ENCODE data around the gene ALDH1A1.

Gene ALDH1A1

GRCh38 chr9:72858089-72858912 lies 94.6 kb downstream of the ALDH1A1 start:
- ChIA-PET CTCF (interaction anchor here (0.6 to 3.3 kb wide), 31 partner anchors 9 to 1280 kb away, joined by 3 to 68 read pairs (median 4); no protein-coding TSS in a partner anchor), POLR2A (interaction anchor here (1.0 kb wide), 1 partner anchor 11 kb away, joined by 3 read pairs; no protein-coding TSS in a partner anchor)
- no peak for TF ChIP-seq ZNF132 (tag by site-specific recombination; IDR thresholded peaks at IDR 0.05; ENCODE audit: borderline replicate concordance)
- no peak for TF ChIP-seq ZNF704 (tag by site-specific recombination; IDR thresholded peaks at IDR 0.05)
- TF ChIP-seq FEZF1 (tag by site-specific recombination; IDR thresholded peaks at IDR 0.05), result no peak
- TF ChIP-seq MYNN (tag by site-specific recombination; IDR thresholded peaks at IDR 0.05; ENCODE audit: borderline replicate concordance), result no peak
- TF ChIP-seq ZNF184 (tag by site-specific recombination; IDR thresholded peaks at IDR 0.05), result no peak
- TF ChIP-seq ZNF777 (tag by site-specific recombination; IDR thresholded peaks at IDR 0.05; ENCODE audit: borderline replicate concordance), result no peak
- no peak for TF ChIP-seq ZNF433 (tag by site-specific recombination; IDR thresholded peaks at IDR 0.05; ENCODE audit: low read depth)
- TF ChIP-seq ZNF521 (tag by site-specific recombination; IDR thresholded peaks at IDR 0.05), result no peak
- TF ChIP-seq ZNF391 (tag by site-specific recombination; IDR thresholded peaks at IDR 0.05; ENCODE audit: borderline replicate concordance, low read depth), result no peak
- no peak for TF ChIP-seq ZNF785 (tag by site-specific recombination; IDR thresholded peaks at IDR 0.05)
- no peak for TF ChIP-seq ZNF558 (tag by site-specific recombination; IDR thresholded peaks at IDR 0.05)
- TF ChIP-seq ZNF280D (tag by site-specific recombination; IDR thresholded peaks at IDR 0.05), result no peak
- no peak for TF ChIP-seq ZFP3 (tag by site-specific recombination; IDR thresholded peaks at IDR 0.05; ENCODE audit: low read depth)
- TF ChIP-seq ZNF658 (tag by site-specific recombination; IDR thresholded peaks at IDR 0.05), result no peak
- no peak for TF ChIP-seq ZIC2 (tag by site-specific recombination; IDR thresholded peaks at IDR 0.05)

DNA sequence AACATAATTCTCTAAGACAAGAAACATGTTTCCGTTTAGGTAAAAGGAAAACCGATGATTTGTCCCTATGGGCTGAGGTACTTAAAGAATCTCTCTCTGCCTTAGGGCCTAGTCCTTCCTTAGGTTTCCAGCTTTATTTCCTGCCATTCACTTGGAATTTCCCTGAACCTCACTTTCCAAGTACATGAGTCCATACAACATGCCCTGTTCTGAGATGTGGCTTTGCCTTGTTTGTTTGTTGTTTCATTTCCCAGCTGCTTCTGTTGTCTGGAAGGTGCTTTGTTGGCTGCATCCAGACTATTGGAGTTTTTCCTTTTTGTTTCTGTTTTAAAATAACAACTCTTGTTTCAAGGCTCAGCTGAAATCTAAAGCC lies 95.2 kb downstream of the ALDH1A1 start:
- H3K27ac ChIP-seq (ENCODE audit: extremely low read depth, low read depth, low read length), result no peak overlapping the region
- no peaks in the 10 kb centered on the region for H3K9me3 ChIP-seq (ENCODE audit: control insufficient read depth, insufficient read depth, low read depth, low read length)
- H3K4me1 ChIP-seq (ENCODE audit: control insufficient read depth, insufficient read depth, low read length), result no peaks in the 10 kb centered on the region
- H3K4me3 ChIP-seq (ENCODE audit: low read depth, low read length), result no peak overlapping the region
- ChIA-PET CTCF (interaction anchor here (0.6 to 3.3 kb wide), 49 partner anchors 9 to 1821 kb away, joined by 3 to 68 read pairs (median 4); no protein-coding TSS in a partner anchor), POLR2A (interaction anchor here (1.0 kb wide), 1 partner anchor 12 kb away, joined by 3 read pairs; no protein-coding TSS in a partner anchor)
- no peaks in the 10 kb centered on the region for H3K36me3 ChIP-seq (ENCODE audit: control insufficient read depth in 2 of 2, insufficient read depth in 1 of 2, low read length in 2 of 2)
- TF ChIP-seq ZNF48 (tag by site-specific recombination; IDR thresholded peaks at IDR 0.05), result no peak
- no peak for TF ChIP-seq ZNF155 (tag by site-specific recombination; IDR thresholded peaks at IDR 0.05)
- TF ChIP-seq GLI4 (tag by site-specific recombination; IDR thresholded peaks at IDR 0.05), result no peak
- TF ChIP-seq ZBTB8A (tag by site-specific recombination; IDR thresholded peaks at IDR 0.05), result no peak
- no peak for TF ChIP-seq KLF9 (tag by site-specific recombination; IDR thresholded peaks at IDR 0.05; ENCODE audit: low read depth)
- TF ChIP-seq, protein P1, sequence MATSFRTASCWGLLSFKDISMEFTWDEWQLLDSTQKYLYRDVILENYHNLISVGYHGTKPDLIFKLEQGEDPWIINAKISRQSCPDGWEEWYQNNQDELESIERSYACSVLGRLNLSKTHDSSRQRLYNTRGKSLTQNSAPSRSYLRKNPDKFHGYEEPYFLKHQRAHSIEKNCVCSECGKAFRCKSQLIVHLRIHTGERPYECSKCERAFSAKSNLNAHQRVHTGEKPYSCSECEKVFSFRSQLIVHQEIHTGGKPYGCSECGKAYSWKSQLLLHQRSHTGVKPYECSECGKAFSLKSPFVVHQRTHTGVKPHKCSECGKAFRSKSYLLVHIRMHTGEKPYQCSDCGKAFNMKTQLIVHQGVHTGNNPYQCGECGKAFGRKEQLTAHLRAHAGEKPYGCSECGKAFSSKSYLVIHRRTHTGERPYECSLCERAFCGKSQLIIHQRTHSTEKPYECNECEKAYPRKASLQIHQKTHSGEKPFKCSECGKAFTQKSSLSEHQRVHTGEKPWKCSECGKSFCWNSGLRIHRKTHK (tag by site-specific recombination; IDR thresholded peaks at IDR 0.05), result no peak
- no peak for TF ChIP-seq ZSCAN30 (tag by site-specific recombination; IDR thresholded peaks at IDR 0.05)
- no peak for TF ChIP-seq ZNF416 (tag by site-specific recombination; IDR thresholded peaks at IDR 0.05)
- TF ChIP-seq SP2 (tag by site-specific recombination; IDR thresholded peaks at IDR 0.05), result no peak
- TF ChIP-seq ZNF747 (tag by site-specific recombination; IDR thresholded peaks at IDR 0.05), result no peak
- TF ChIP-seq ZNF596 (tag by site-specific recombination; IDR thresholded peaks at IDR 0.05), result no peak
- no peak for TF ChIP-seq ZBTB10 (tag by site-specific recombination; IDR thresholded peaks at IDR 0.05)
- TF ChIP-seq ZNF175 (tag by site-specific recombination; IDR thresholded peaks at IDR 0.05), result no peak

More at GRCh38 chr9:72858089-72858912, 94.6 kb downstream of the ALDH1A1 start:
- Histone ChIP-seq H3K4me1 (ENCODE audit: control insufficient read depth, insufficient read depth, low read length) (no peaks in the 10 kb centered on the region), H3K36me3 (ENCODE audit: control insufficient read depth in 2 of 2, insufficient read depth in 1 of 2, low read length in 2 of 2) (no peaks in the 10 kb centered on the region), H3K27ac (ENCODE audit: extremely low read depth, low read depth, low read length) (no peak overlapping the region), H3K4me3 (ENCODE audit: low read depth, low read length) (no peak overlapping the region), H3K9me3 (ENCODE audit: control insufficient read depth, insufficient read depth, low read depth, low read length) (no peaks in the 10 kb centered on the region)

Data from HEK293 (cell line).